Endodermal cell (in vitro differentiated cells): Measurements from ENCODE around the gene GDI2. TPM values are rescaled to one million over a fixed set of nuclear protein-coding genes. Genes with fewer than 3 reads are reported as not detected.

Source experiments
- DNase-seq: peaks from one replicate; pipeline ENCODE4 v3.0.0-alpha.2; 2017
- H3K27ac ChIP-seq: 2 replicates; pipeline ENCODE4 v1.5.1; 2013; ENCODE audit warnings: mild to moderate bottlenecking, low read depth, low read length, moderate library complexity
- H3K27me3 ChIP-seq: 2 replicates; pipeline ENCODE4 v1.6.1; 2013; ENCODE audit warnings: mild to moderate bottlenecking, low read length, moderate library complexity; ENCODE audit not compliant: insufficient read depth, control insufficient read depth, poor library complexity, severe bottlenecking
- H3K36me3 ChIP-seq: 2 replicates; pipeline ENCODE4 v1.7.0; 2013; ENCODE audit warnings: mild to moderate bottlenecking, low read length, moderate library complexity; ENCODE audit not compliant: control insufficient read depth, insufficient read depth
- H3K4me1 ChIP-seq: one replicate; pipeline ENCODE4 v1.7.0; 2013; ENCODE audit warnings: low read length; ENCODE audit not compliant: control insufficient read depth, insufficient read depth
- H3K4me3 ChIP-seq: 2 replicates; pipeline ENCODE4 v1.5.1; 2013; ENCODE audit warnings: mild to moderate bottlenecking, low read length, moderate library complexity
- H3K9ac ChIP-seq: 2 replicates; pipeline ENCODE4 v1.6.1; 2013; ENCODE audit warnings: mild to moderate bottlenecking, low read length, moderate library complexity; ENCODE audit not compliant: poor library complexity, severe bottlenecking; ENCODE audit errors: extremely low read depth
- H3K9me3 ChIP-seq: 2 replicates; pipeline ENCODE4 v1.6.1; 2013; ENCODE audit warnings: mild to moderate bottlenecking, low read length, moderate library complexity; ENCODE audit not compliant: control insufficient read depth
- H3K27ac Mint-ChIP-seq: 2 replicates; pipeline ENCODE4 v1.8.0; 2020; ENCODE audit warnings: mixed read lengths
- H3K27me3 Mint-ChIP-seq: 2 replicates; pipeline ENCODE4 v1.8.0; 2021; ENCODE audit warnings: mild to moderate bottlenecking, mixed read lengths; ENCODE audit not compliant: insufficient read depth
- H3K36me3 Mint-ChIP-seq: 2 replicates; pipeline ENCODE4 v1.8.0; 2020; ENCODE audit warnings: low read depth, mixed read lengths
- H3K4me1 Mint-ChIP-seq: 2 replicates; pipeline ENCODE4 v1.8.0; 2020; ENCODE audit warnings: mixed read lengths
- H3K4me3 Mint-ChIP-seq: 2 replicates; pipeline ENCODE4 v1.8.0; 2020; ENCODE audit warnings: mild to moderate bottlenecking, moderate library complexity, mixed read lengths
- H3K9me3 Mint-ChIP-seq: 2 replicates; pipeline ENCODE4 v1.8.0; 2020; ENCODE audit warnings: mild to moderate bottlenecking, mixed read lengths
- WGBS, 2 experiments: methylation state at CpG; one replicate each; pipeline versions ENCODE4 v1.1.5 to v1.1.7; 2013; ENCODE audit warnings: missing lambda C conversion rate in 2 of 2, mixed read lengths in 1 of 2; ENCODE audit not compliant: insufficient coverage in 1 of 2, insufficient read length in 1 of 2; 5-methylcytosine and 5-hydroxymethylcytosine counted together
- total RNA-seq, 2 donors: library from RNA; stranded (reverse); fragmentation: NEBNext Ultra II Directional in 1 of 2; extraction: Animal tissue kit (Norgen Biotek cat#: 25700) in 1 of 2; gene quantifications; 2 replicates in 1 of 2; 3 replicates in 1 of 2; pipeline ENCODE4 v1.2.1, GENCODE V29; 2021
- TF ChIP-seq, protein P1 (sequence below): fragments of 200-600 bp; sonication (generic); conservative IDR thresholded peaks from 2 replicates; pipeline ENCODE4 v1.5.0; 2021; ENCODE audit warnings: antibody characterized with exemption, mild to moderate bottlenecking

GDI2 gene
- total RNA-seq, 2 donors from 2014 or later = 299 to 337 TPM

DNA sequence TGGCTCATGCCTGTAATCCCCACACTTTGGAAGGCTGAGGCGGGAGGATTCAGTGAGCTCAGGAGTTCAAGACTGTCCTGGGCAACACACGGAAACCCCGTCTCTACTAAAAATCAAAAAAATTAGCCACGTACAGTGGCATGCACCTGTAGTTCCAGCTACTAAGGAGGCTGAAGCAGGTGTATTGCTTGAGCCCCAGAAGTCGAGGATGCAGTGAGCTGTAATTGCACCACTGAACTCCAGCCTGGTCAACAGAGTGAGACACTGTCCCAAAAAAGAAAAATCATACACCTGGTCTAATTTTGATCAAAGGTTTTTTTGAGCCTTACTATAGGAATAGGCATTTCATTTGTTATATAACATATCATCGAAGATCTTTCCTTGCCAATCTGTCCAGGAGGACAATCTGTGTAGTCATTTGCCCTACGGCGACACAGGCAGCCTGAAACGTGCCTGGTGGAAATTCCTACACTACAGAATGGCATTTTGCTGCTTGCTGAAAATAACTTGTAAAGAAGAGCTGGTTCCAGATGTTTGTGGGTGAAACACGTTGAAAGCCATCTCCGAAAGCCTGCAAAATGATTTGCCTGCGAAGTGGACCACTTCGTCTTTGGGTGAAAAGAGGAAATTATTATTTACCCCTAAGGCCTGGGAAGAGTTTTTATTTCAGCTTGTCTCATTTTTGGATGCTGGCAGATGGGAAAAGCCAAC lies 31.3 kb upstream of the GDI2 start:
- Mint-ChIP-seq H3K4me3 (no peak overlapping the region), H3K27me3 (no peaks in the 10 kb centered on the region), H3K27ac (no peak overlapping the region), H3K4me1 (peaks cover 11% of the 10 kb centered on the region), H3K36me3 (no peaks in the 10 kb centered on the region), H3K9me3 (no peaks in the 10 kb centered on the region)
- no peaks in the 10 kb centered on the region for H3K27me3 ChIP-seq
- H3K27ac ChIP-seq = no peak overlapping the region
- WGBS, 2 experiments = 86 to 89% methylated on average over 12 to 13 of the region's 13 CpGs
- no peaks in the 10 kb centered on the region for H3K36me3 ChIP-seq
- DNase-seq = peak; percentile 16
- TF ChIP-seq, protein P1, sequence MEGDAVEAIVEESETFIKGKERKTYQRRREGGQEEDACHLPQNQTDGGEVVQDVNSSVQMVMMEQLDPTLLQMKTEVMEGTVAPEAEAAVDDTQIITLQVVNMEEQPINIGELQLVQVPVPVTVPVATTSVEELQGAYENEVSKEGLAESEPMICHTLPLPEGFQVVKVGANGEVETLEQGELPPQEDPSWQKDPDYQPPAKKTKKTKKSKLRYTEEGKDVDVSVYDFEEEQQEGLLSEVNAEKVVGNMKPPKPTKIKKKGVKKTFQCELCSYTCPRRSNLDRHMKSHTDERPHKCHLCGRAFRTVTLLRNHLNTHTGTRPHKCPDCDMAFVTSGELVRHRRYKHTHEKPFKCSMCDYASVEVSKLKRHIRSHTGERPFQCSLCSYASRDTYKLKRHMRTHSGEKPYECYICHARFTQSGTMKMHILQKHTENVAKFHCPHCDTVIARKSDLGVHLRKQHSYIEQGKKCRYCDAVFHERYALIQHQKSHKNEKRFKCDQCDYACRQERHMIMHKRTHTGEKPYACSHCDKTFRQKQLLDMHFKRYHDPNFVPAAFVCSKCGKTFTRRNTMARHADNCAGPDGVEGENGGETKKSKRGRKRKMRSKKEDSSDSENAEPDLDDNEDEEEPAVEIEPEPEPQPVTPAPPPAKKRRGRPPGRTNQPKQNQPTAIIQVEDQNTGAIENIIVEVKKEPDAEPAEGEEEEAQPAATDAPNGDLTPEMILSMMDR = no peak
- H3K9me3 ChIP-seq = no peaks in the 10 kb centered on the region
- H3K4me3 ChIP-seq = no peak overlapping the region
- no peaks in the 10 kb centered on the region for H3K4me1 ChIP-seq
- no peak overlapping the region for H3K9ac ChIP-seq

DNA sequence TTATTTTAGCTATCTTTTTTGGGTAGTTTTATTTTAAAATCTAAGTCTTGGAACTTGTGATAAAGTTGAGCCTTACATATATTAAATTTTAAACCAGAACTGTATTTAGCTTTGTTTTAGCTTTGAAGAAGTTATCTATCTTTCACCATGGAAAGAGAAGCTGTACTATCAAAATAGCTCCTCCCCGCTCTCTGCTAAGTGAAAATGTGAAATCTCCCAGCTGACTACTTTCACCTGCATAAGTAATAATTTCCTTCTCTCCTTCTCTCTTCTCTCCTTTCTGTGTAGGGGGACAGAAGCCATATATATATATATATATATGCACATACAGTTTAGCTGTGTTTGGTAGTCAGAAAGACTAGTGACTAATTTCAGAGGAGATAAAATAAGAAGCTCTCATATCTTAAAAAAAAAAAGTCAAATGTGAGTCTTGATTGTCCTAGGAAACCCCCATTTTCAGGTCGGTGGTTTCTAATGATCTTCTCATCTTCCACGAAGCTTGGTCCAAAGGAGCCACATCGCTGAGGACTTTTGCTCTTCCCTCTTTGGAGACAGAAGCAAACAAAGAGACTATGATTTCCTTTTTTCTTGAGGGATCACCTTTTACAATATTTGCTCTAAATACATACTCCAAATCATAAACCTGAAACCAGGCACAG lies 30.6 kb upstream of the GDI2 start:
- Mint-ChIP-seq H3K4me1 (peaks cover 11% of the 10 kb centered on the region), H3K9me3 (no peaks in the 10 kb centered on the region), H3K4me3 (no peak overlapping the region), H3K27ac (no peak overlapping the region), H3K27me3 (no peaks in the 10 kb centered on the region), H3K36me3 (no peaks in the 10 kb centered on the region)
- no peaks in the 10 kb centered on the region for H3K4me1 ChIP-seq
- no peak overlapping the region for H3K9ac ChIP-seq
- no peak overlapping the region for H3K27ac ChIP-seq
- WGBS, 2 experiments = 90 to 97% methylated on average over 3 to 4 of the region's 4 CpGs
- no peaks in the 10 kb centered on the region for H3K36me3 ChIP-seq
- no peaks in the 10 kb centered on the region for H3K9me3 ChIP-seq
- no peak for DNase-seq
- H3K27me3 ChIP-seq = no peaks in the 10 kb centered on the region
- TF ChIP-seq, protein P1 = no peak
- H3K4me3 ChIP-seq = no peak overlapping the region

DNA sequence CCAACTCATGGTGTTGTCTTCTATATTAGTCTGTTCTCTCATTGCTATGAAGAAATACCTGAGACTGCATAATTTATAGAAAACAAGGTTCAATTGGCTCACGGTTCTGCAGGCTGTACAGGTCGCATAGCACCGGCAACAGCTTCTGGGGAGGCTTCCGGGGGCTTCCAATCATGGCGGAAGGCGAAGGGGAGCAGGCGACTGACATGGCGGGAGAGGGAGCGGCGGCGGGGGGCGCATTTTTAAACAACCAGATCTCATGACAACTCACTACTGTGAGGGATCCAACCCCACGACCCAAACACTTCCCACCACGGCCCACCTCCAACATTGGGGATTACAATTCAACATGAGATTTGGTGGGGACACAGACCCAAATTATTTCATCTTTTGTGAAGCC lies 28.7 kb upstream of the GDI2 start:
- Histone ChIP-seq H3K4me3 (no peak overlapping the region), H3K9ac (no peak overlapping the region), H3K36me3 (no peaks in the 10 kb centered on the region), H3K9me3 (no peaks in the 10 kb centered on the region), H3K4me1 (no peaks in the 10 kb centered on the region), H3K27ac (no peak overlapping the region), H3K27me3 (no peaks in the 10 kb centered on the region)
- Mint-ChIP-seq H3K9me3 (no peaks in the 10 kb centered on the region), H3K36me3 (no peaks in the 10 kb centered on the region), H3K4me1 (peaks cover 11% of the 10 kb centered on the region), H3K27ac (no peak overlapping the region), H3K4me3 (no peak overlapping the region), H3K27me3 (no peaks in the 10 kb centered on the region)
- TF ChIP-seq, protein P1 = no peak
- peak; percentile 37 for DNase-seq
- 92 to 94% methylated on average over 8 to 14 of the region's 14 CpGs for WGBS, 2 experiments
